Right kidney (tissue), 9 donors: ENCODE results near the gene PMM2.
A peak's percentile ranks its signal among the peaks of the same experiment; 100 is the strongest.
"Not testable (repeated sequence)": the region's sequence is repeated elsewhere in the genome, so short reads cannot be mapped to it uniquely, and the experiment has no call there.

Experiments used
- DNase-seq: peaks from one replicate; pipeline ENCODE4 v3.0.0-alpha.2; 2016
- long read RNA-seq, 8 donors: transcript quantifications; one replicate each; lab custom pipeline, GENCODE V29; 2026

Gene PMM2
- long read RNA-seq, donor 1, transcript PMM2-201 (8 exons, 2,313 nt): major isoform, 5 of 13 reads
- long read RNA-seq, donor 1, partial matches to known transcripts: 5 of 13 reads
- long read RNA-seq, donor 1, other reads (novel, unspliced or antisense): 0 of 13 reads
- long read RNA-seq, donor 2, partial matches to known transcripts: 5 of 8 reads
- long read RNA-seq, donor 2, other reads (novel, unspliced or antisense): 0 of 8 reads
- long read RNA-seq, donor 3, partial matches to known transcripts: 0 of 7 reads
- long read RNA-seq, donor 3, other reads (novel, unspliced or antisense): 0 of 7 reads
- long read RNA-seq, donor 4, partial matches to known transcripts: 0 of 11 reads
- long read RNA-seq, donor 4, other reads (novel, unspliced or antisense): 0 of 11 reads
- long read RNA-seq, donor 5, partial matches to known transcripts: 203 of 218 reads
- long read RNA-seq, donor 5, other reads (novel, unspliced or antisense): 11 of 218 reads
- long read RNA-seq, donor 6, partial matches to known transcripts: 31 of 109 reads
- long read RNA-seq, donor 6, other reads (novel, unspliced or antisense): 74 of 109 reads
- long read RNA-seq, donor 7: 0 reads
- long read RNA-seq, donor 8, transcript PMM2-201 (8 exons, 2,313 nt): major isoform, 10 of 127 reads
- long read RNA-seq, donor 8, partial matches to known transcripts: 45 of 127 reads
- long read RNA-seq, donor 8, other reads (novel, unspliced or antisense): 70 of 127 reads

DNA sequence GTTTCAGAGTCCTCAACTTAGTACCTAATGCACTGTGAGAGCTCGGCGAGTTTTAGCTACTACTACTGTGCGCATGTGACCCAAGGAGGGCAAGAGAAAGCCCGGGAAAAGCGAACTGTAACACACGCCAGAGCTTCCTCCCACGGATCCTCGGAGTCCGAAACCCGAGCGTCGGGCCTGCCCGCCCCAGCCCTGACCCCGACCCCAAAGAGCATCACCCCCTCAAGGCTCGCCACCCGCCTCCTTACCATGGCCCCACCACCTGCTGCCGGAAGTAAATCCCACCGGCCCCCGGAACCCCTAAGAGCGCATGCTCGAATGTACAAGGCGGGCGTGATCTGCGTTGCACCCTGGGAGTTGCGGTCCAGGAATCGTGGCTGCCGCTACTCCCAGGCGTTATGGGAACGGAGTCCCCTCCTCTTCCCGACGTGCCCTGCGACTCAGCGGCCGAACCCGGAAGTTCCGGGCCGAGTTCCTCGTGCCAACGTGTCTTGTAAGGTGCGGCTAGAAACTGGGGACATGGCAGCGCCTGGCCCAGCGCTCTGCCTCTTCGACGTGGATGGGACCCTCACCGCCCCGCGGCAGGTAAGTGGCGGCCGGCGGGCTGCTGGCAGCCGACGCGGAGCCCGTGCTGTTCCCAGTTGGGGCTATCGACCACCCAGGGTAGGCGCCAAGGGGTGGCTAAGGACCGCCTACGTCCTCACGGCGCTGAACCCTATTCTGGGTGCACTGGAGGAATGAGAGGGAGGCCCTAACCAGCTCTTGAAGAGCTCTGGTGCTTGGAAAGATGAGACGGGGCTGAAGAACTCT lies at the start of gene PMM2, which contains the start of gene TMEM186:
PMM2 (plus strand) TSS at position 476 of the 810 bp plus-strand sequence; CDS start at position 520, 44 bp downstream.
TMEM186 (minus strand) TSS at position 276 of the 810 bp plus-strand sequence; CDS start at position 251, 25 bp downstream.
- peak; percentile 70 for DNase-seq

- DNase-seq: not testable (repeated sequence)
Measured at GRCh38 chr16:8748944-8749343, 48.7 kb upstream of the PMM2 start.

- DNase-seq: no peak
Measured at GRCh38 chr16:8751481-8752311, 45.9 kb upstream of the PMM2 start.

- DNase-seq: no peak
Measured at GRCh38 chr16:8752706-8753105, 44.9 kb upstream of the PMM2 start.

GRCh38 chr16:8753416-8754054 lies 44.1 kb upstream of the PMM2 start:
- DNase-seq: no peak

DNA sequence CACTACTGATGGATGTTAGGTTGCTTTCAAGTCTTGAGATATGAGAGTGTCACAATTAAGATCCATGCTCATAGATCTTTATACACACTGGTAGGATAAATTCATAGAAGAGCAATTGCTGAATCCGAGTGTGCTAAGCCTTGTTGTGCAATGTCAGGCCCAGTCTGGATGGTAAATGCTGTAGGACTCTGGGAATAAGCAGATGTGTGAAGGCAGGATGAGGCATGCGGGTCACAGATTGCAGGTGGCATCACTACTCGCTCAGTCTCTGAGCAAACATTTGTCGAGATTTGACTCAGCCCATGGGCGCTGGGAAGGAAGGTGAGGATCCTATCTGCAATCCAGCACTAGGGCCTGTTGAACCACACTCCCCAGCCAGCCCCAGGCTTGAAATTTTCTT lies 40.9 kb upstream of the PMM2 start:
- DNase-seq: no peak

- DNase-seq: no peak
Measured at GRCh38 chr16:8758022-8758421, 39.6 kb upstream of the PMM2 start.

- DNase-seq: no peak
Measured at GRCh38 chr16:8760021-8760420, 37.6 kb upstream of the PMM2 start.

GRCh38 chr16:8761078-8761477 lies 36.6 kb upstream of the PMM2 start:
- no peak for DNase-seq

DNA sequence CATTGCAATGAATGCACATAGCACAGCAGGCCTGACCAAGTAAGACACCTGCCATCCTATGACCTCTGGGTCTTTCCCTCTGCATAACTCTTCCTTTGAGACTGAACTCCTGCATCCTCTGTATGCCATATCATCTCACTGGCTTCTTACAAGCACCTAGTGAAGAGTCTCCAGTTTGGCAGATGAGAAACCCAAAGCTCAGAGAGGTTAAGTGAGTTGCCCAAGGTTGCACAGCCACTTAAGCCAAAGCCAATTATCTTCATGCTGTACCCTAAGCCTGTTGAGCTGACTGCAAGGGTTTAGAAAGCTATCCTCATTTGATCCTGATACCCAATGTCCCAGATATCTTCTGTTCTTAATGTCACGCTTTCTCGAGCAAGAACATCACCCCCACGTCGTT lies 35.4 kb upstream of the PMM2 start:
- DNase-seq: no peak

GRCh38 chr16:8763083-8763482 lies 34.6 kb upstream of the PMM2 start:
- DNase-seq: no peak

- no peak for DNase-seq
Measured at GRCh38 chr16:8763899-8764298, 33.7 kb upstream of the PMM2 start.

- no peak for DNase-seq
Measured at GRCh38 chr16:8764525-8765250, 33.0 kb upstream of the PMM2 start.

DNA sequence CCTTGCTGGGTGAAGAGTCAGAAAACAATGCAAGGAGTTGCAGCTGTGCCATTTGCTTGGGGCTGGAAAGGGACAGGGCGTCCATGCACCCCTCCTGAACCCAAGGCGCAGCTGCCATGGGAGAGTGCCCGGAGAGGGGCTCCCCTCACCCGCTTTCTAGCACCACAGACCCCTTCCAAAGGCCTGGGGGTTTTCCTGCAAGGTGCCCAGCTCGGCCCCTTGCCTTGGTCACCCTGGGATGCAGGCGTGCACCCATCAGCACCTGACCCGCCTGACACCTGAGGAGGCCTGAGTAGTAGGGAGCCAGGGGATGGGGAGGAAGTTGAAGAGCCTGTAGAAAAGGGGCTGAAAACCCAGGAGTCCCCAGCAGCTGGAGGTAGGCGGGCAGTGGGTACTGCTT lies 30.5 kb upstream of the PMM2 start:
- no peak for DNase-seq

- no peak for DNase-seq
Measured at GRCh38 chr16:8768283-8768682, 29.4 kb upstream of the PMM2 start.

DNA sequence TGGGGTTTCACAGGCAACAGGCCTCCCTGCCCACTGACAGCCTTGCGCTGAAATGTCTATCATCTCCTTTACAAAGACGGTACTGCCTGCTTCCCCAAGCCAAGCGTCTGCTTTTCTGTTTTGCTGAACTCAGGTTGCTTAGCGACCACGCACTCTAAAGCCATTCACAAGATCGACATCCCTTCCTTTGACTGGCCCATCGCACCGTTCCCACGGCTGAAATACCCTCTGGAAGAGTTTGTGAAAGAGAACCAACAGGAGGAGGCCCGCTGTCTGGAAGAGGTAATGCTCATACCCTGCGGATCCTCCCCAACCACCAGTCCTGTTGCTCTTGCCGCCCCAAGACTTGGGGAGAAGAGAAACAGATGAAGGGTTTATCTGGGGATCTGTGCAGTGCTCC lies 28.9 kb upstream of the PMM2 start:
- DNase-seq: no peak

DNA sequence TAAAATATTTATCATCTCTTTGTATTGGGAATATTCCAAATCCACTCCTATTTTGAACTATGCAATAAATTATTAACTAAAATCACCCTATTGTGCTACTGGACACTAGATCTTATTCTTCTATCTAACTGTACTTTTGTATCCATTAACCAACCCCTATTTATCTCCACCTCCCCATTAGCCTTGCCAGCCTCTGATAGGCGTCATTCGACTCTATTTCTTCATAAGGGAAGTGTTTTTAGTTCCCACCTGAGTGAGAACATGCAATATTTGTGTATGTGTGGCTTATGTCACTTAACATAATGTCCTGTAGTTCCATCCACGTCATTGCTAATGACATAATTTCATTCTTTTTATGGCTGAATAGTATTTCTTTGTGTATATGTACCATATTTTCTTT lies 24.1 kb upstream of the PMM2 start:
- DNase-seq: no peak

GRCh38 chr16:8774208-8774607 lies 23.4 kb upstream of the PMM2 start:
- no peak for DNase-seq

- DNase-seq: no peak
Measured at GRCh38 chr16:8775359-8775758, 22.3 kb upstream of the PMM2 start.

GRCh38 chr16:8776129-8776584 lies 21.5 kb upstream of the PMM2 start:
- DNase-seq: no peak
